Left lung (tissue), 10 donors: Measurements from ENCODE around the gene P4HTM. TPM values are rescaled to one million over a fixed set of nuclear protein-coding genes. Genes with fewer than 3 reads are reported as not detected.

Source experiments
- ATAC-seq: fragments of 200-7000 bp; cut with Tn5 transposase; one replicate; pipeline ENCODE4 v1.9.1; 2020; ENCODE audit warnings: moderate library complexity
- DNase-seq, 4 donors: peaks; one replicate each; pipeline ENCODE4 v3.0.0-alpha.2; 2013 to 2020
- H3K27ac ChIP-seq, 2 donors: fragments of 200-600 bp; sonication (generic) in 1 of 2; one replicate each; pipeline versions ENCODE4 v1.5.0 to v1.8.0; 2020 to 2021
- H3K27me3 ChIP-seq, 2 donors: fragments of 200-600 bp; sonication (generic) in 1 of 2; one replicate each; pipeline versions ENCODE4 v1.5.0 to v1.8.0; 2020 to 2021
- H3K36me3 ChIP-seq, 2 donors: fragments of 200-600 bp; sonication (generic) in 1 of 2; one replicate each; pipeline versions ENCODE4 v1.5.0 to v1.8.0; 2020 to 2021
- H3K4me1 ChIP-seq, 2 donors: fragments of 200-600 bp; one replicate each; pipeline ENCODE4 v1.8.0; 2021
- H3K4me3 ChIP-seq, 2 donors: fragments of 200-600 bp; sonication (generic) in 1 of 2; one replicate each; pipeline versions ENCODE4 v1.5.0 to v1.8.0; 2020 to 2021; ENCODE audit warnings: mild to moderate bottlenecking in 1 of 2
- H3K9me3 ChIP-seq, 2 donors: fragments of 200-600 bp; sonication (generic) in 1 of 2; one replicate each; pipeline versions ENCODE4 v1.5.0 to v1.8.0; 2020 to 2021
- CTCF ChIP-seq, 2 donors: fragments of 200-600 bp; sonication (generic) in 1 of 2; IDR thresholded peaks; one replicate each; pipeline versions ENCODE4 v1.5.0 to v1.8.0; 2021; ENCODE audit warnings: antibody characterized with exemption in 2 of 2
- intact Hi-C, 2 donors: fragments of 100-400 bp; cut with DNase I; formaldehyde crosslinking; loops; one replicate each; pipeline versions ENCODE4 v1.11.2 to v1.14.2; 2022
- polyA plus RNA-seq, 6 donors: library from polyadenylated mRNA; unstranded; fragments of 120-200 nt; gene quantifications; one replicate each; pipeline ENCODE4 v1.2.1, GENCODE V29; 2013; ENCODE audit not compliant: insufficient read length in 6 of 6
- total RNA-seq, 2 donors: library from RNA; stranded (reverse); fragmentation: NEBNext Ultra II Directional; extraction: Animal tissue kit (Norgen Biotek cat#: 25700); gene quantifications; one replicate each; pipeline ENCODE4 v1.2.1, GENCODE V29; 2021
- donor health status: DM: no; HTN: yes; CAD: no.
- donor health status: DM: no; HTN: no; CAD: no.

The P4HTM gene
- total and polyA plus RNA-seq, 8 donors = 26.6 to 43.1 (median 39.7) TPM

GRCh38 chr3:48960841-48961413, 29.1 kb upstream of the P4HTM start:
- no peaks in the 10 kb centered on the region for H3K9me3 ChIP-seq
- H3K36me3 ChIP-seq = peaks cover 0 to 62% of the 10 kb centered on the region in 2 donors
- TF ChIP-seq CTCF (IDR thresholded peaks at IDR 0.05) = no peak
- intact Hi-C loops = no loop called here
- ATAC-seq (no peak), DNase-seq (no peak)
- H3K27ac ChIP-seq = no peak overlapping the region
- H3K4me3 ChIP-seq = no peak overlapping the region
- H3K27me3 ChIP-seq = no peaks in the 10 kb centered on the region
- no peaks in the 10 kb centered on the region for H3K4me1 ChIP-seq

GRCh38 chr3:48962340-48962739, 27.7 kb upstream of the P4HTM start:
- no peak overlapping the region for H3K27ac ChIP-seq
- H3K4me1 ChIP-seq = no peaks in the 10 kb centered on the region
- H3K4me3 ChIP-seq = no peak overlapping the region
- intact Hi-C loops = no loop called here
- no peak for TF ChIP-seq CTCF (IDR thresholded peaks at IDR 0.05)
- no peak for ATAC-seq
- no peak for DNase-seq
- peaks cover 0 to 76% of the 10 kb centered on the region in 2 donors for H3K36me3 ChIP-seq
- no peaks in the 10 kb centered on the region for H3K27me3 ChIP-seq
- H3K9me3 ChIP-seq = no peaks in the 10 kb centered on the region

GRCh38 chr3:48962939-48963338, 27.1 kb upstream of the P4HTM start:
- Histone ChIP-seq H3K4me3 (no peak overlapping the region), H3K4me1 (no peaks in the 10 kb centered on the region), H3K36me3 (peaks cover 0 to 76% of the 10 kb centered on the region in 2 donors), H3K27me3 (no peaks in the 10 kb centered on the region), H3K27ac (no peak overlapping the region), H3K9me3 (no peaks in the 10 kb centered on the region)
- ATAC-seq (no peak), DNase-seq (no peak)
- intact Hi-C loops = no loop called here
- TF ChIP-seq CTCF (IDR thresholded peaks at IDR 0.05) = no peak

- intact Hi-C loops = no loop called here
- no peak overlapping the region for H3K4me3 ChIP-seq
- no peak overlapping the region for H3K27ac ChIP-seq
- H3K27me3 ChIP-seq = no peaks in the 10 kb centered on the region
- no peaks in the 10 kb centered on the region for H3K4me1 ChIP-seq
- DNase-seq (no peak), ATAC-seq (no peak)
- no peaks in the 10 kb centered on the region for H3K9me3 ChIP-seq
- peaks cover 0 to 76% of the 10 kb centered on the region in 2 donors for H3K36me3 ChIP-seq
- TF ChIP-seq CTCF (IDR thresholded peaks at IDR 0.05) = no peak
Measured at GRCh38 chr3:48963591-48963990, 26.4 kb upstream of the P4HTM start.

GRCh38 chr3:48966367-48966766, 23.7 kb upstream of the P4HTM start:
- Histone ChIP-seq H3K9me3 (no peaks in the 10 kb centered on the region), H3K27ac (no peak overlapping the region), H3K27me3 (no peaks in the 10 kb centered on the region), H3K4me1 (no peaks in the 10 kb centered on the region), H3K4me3 (no peak overlapping the region), H3K36me3 (peaks cover 0 to 93% of the 10 kb centered on the region in 2 donors)
- intact Hi-C loops = no loop called here
- no peak for ATAC-seq
- no peak for TF ChIP-seq CTCF (IDR thresholded peaks at IDR 0.05)
- no peak for DNase-seq
